ENCODE results near the gene HCRTR1.

HCRTR1 gene

GRCh38 chr1:31673433-31673832 lies 55.9 kb downstream of the HCRTR1 start:
- Histone ChIP-seq H3K27ac (peak overlapping the region; percentile 67 to 86), H3K4me3 (no peak overlapping the region)
- DNase-seq (ENCODE audit: low spot score), result no peak
- TF ChIP-seq, protein P1, sequence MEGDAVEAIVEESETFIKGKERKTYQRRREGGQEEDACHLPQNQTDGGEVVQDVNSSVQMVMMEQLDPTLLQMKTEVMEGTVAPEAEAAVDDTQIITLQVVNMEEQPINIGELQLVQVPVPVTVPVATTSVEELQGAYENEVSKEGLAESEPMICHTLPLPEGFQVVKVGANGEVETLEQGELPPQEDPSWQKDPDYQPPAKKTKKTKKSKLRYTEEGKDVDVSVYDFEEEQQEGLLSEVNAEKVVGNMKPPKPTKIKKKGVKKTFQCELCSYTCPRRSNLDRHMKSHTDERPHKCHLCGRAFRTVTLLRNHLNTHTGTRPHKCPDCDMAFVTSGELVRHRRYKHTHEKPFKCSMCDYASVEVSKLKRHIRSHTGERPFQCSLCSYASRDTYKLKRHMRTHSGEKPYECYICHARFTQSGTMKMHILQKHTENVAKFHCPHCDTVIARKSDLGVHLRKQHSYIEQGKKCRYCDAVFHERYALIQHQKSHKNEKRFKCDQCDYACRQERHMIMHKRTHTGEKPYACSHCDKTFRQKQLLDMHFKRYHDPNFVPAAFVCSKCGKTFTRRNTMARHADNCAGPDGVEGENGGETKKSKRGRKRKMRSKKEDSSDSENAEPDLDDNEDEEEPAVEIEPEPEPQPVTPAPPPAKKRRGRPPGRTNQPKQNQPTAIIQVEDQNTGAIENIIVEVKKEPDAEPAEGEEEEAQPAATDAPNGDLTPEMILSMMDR (IDR thresholded peaks at IDR 0.05), result no peak

- Histone ChIP-seq H3K4me3 (no peak overlapping the region), H3K27ac (peak overlapping the region; percentile 12 to 21)
- TF ChIP-seq, protein P1 (IDR thresholded peaks at IDR 0.05), result no peak
- DNase-seq (ENCODE audit: low spot score), result no peak
These were observed 57.1 kb downstream of the HCRTR1 start for GRCh38 chr1:31674626-31675025.

DNA sequence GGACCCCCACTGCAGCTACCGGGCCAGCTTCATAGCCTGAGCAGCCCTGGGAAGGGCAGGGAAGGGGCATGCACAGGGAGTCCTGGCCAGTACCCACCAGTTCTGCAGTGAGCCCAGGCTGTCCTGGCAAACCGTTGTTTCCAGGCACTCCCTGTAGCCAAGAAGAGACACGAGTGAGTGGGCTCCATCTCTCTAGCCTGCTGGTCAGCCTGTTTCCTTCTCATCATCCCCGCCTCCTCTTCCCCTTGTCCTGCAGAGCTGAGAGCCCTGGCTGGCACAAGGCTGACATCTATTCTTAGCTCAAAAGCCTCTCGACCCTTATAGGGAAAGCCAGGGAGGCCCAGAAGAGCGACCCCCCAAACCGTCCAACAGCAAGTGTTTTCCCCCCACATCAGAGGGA lies 57.7 kb downstream of the HCRTR1 start:
- TF ChIP-seq, protein P1 (IDR thresholded peaks at IDR 0.05), result no peak
- Histone ChIP-seq H3K4me3 (no peak overlapping the region), H3K27ac (peak overlapping the region in 1 of 2 donors; percentile 36)
- DNase-seq (ENCODE audit: low spot score), result no peak

GRCh38 chr1:31675756-31676155 lies 58.3 kb downstream of the HCRTR1 start:
- TF ChIP-seq, protein P1 (IDR thresholded peaks at IDR 0.05), result no peak
- Histone ChIP-seq H3K4me3 (no peak overlapping the region), H3K27ac (no peak overlapping the region)
- no peak for DNase-seq (ENCODE audit: low spot score)

Measured in coronary artery (tissue), 2 donors.